Mucosa of descending colon (tissue), 3 donors: ENCODE data around the gene SLC12A6. TPM values are rescaled to one million over a fixed set of nuclear protein-coding genes. Genes with fewer than 3 reads are reported as not detected.

ENCODE experiments used
- ATAC-seq: fragments of 200-7000 bp; cut with Tn5 transposase; one replicate; pipeline ENCODE4 v1.9.1; 2020; ENCODE audit warnings: mild to moderate bottlenecking, moderate library complexity
- DNase-seq, 3 donors: peaks; one replicate each; pipeline ENCODE4 v3.0.0-alpha.2; 2020
- H3K36me3 ChIP-seq: fragments of 200-600 bp; one replicate; pipeline ENCODE4 v1.8.0; 2021; ENCODE audit warnings: low read depth, mild to moderate bottlenecking
- H3K4me1 ChIP-seq: fragments of 200-600 bp; one replicate; pipeline ENCODE4 v1.8.0; 2021; ENCODE audit warnings: low read depth, mild to moderate bottlenecking
- H3K4me3 ChIP-seq: fragments of 200-600 bp; one replicate; pipeline ENCODE4 v1.8.0; 2021; ENCODE audit warnings: mild to moderate bottlenecking
- H3K9me3 ChIP-seq: fragments of 200-600 bp; one replicate; pipeline ENCODE4 v1.8.0; 2021; ENCODE audit warnings: mild to moderate bottlenecking
- intact Hi-C, 2 donors: fragments of 100-400 bp; cut with DNase I in 1 of 2; cut with micrococcal nuclease in 1 of 2; formaldehyde crosslinking; loops; one replicate each; pipeline versions ENCODE4 v1.11.0 to v1.11.1; 2022; cut with DNase I, micrococcal nuclease
- total RNA-seq, 3 donors: library from RNA; stranded (reverse); fragmentation: NEBNext Ultra II Directional in 2 of 3; extraction: Animal tissue kit (Norgen Biotek cat#: 25700) in 2 of 3; gene quantifications; one replicate each; pipeline versions ENCODE4 v1.2.1 to v1.2.4, GENCODE V29; 2021 to 2023
- TF ChIP-seq, protein P1 (sequence below): fragments of 200-600 bp; IDR thresholded peaks from one replicate; pipeline ENCODE4 v1.8.0; 2022; ENCODE audit warnings: antibody characterized with exemption, mild to moderate bottlenecking
- donor health status: DM: no; HTN: no; CAD: no; lungs with moderate emphysema.
- donor health status: DM: no; HTN: no; CAD: no.
- donor health status: DM: no; HTN: yes; CAD: no.

SLC12A6 gene
- total RNA-seq, 3 donors from 2014 or later: 17.7 to 26.2 (median 23.2) TPM

DNA sequence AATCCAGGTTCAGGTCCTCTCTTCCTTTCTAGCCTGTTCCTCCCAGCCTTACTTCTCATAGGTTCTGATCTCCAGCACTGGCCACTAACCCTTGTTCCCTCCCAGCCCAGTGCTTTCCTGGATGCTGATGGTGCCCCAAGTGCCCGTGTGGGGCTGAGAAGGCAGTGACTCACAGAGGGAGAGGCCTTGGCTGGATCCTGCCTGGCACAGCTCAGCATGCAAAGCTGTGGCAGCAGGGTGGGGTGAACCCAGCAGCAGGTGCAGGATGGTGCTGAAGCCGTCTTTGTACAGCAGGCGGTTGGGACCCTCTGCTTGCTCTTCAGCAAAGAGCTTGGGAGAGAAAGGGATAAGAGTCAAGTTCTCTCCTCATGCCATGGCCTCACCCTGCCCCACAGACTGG lies 21.8 kb upstream of the SLC12A6 start:
- Histone ChIP-seq H3K4me3 (no peak overlapping the region), H3K4me1 (peaks cover 26% of the 10 kb centered on the region), H3K9me3 (no peaks in the 10 kb centered on the region), H3K36me3 (no peaks in the 10 kb centered on the region)
- ATAC-seq: peak; percentile 69
- intact Hi-C loops: no loop called here
- TF ChIP-seq, protein P1, sequence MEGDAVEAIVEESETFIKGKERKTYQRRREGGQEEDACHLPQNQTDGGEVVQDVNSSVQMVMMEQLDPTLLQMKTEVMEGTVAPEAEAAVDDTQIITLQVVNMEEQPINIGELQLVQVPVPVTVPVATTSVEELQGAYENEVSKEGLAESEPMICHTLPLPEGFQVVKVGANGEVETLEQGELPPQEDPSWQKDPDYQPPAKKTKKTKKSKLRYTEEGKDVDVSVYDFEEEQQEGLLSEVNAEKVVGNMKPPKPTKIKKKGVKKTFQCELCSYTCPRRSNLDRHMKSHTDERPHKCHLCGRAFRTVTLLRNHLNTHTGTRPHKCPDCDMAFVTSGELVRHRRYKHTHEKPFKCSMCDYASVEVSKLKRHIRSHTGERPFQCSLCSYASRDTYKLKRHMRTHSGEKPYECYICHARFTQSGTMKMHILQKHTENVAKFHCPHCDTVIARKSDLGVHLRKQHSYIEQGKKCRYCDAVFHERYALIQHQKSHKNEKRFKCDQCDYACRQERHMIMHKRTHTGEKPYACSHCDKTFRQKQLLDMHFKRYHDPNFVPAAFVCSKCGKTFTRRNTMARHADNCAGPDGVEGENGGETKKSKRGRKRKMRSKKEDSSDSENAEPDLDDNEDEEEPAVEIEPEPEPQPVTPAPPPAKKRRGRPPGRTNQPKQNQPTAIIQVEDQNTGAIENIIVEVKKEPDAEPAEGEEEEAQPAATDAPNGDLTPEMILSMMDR: no peak
- DNase-seq: peak in 2 of 3 donors; percentile 32 to 58

DNA sequence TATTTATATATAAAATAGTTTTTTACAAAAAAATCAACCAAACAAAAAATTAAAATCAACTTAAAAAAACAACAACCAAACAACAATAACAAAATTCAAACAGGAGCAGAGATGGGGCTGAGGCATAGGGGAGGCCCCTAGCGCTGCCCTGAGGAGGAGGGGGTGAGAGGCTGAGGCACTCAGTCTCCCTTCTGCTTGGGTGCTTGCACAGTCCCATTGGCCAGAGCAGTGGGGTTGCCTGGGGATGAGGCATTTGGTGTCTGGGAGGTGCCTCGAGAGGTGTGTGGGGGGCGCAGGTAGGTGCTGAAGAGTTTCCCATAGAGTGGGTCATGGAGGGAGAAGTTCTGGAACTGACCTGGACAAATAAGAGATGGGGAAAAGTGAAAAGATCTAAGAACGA lies 21.4 kb upstream of the SLC12A6 start:
- ATAC-seq (no peak), DNase-seq (no peak)
- intact Hi-C loops: no loop called here

DNA sequence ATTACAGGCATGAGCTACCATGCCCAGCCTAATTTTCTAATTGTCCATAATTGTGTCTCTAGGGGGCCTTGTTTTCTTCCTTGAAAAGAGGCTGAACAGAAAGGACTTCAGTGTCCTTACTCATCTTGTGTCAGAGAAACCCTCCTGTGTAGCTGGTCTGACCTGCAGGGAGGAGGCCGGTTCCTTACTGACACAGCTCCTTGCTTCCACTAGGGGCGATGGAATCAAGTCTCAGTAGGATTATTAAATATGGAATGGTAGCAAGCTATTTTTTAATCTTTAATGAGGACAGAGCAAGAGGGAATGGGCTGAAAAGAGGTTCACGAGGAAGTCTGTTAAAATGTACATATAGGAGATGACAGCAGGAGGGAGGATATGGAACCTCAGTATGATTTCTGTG lies 20.8 kb upstream of the SLC12A6 start:
- H3K4me1 ChIP-seq: peaks cover 22% of the 10 kb centered on the region
- ATAC-seq: no peak
- no peaks in the 10 kb centered on the region for H3K9me3 ChIP-seq
- no peak overlapping the region for H3K4me3 ChIP-seq
- intact Hi-C loops: no loop called here
- TF ChIP-seq, protein P1: no peak
- DNase-seq: no peak
- H3K36me3 ChIP-seq: no peaks in the 10 kb centered on the region

More for the DNA sequence above, 21.4 kb upstream of the SLC12A6 start:
- Histone ChIP-seq H3K4me1 (peaks cover 25% of the 10 kb centered on the region), H3K36me3 (no peaks in the 10 kb centered on the region), H3K4me3 (no peak overlapping the region), H3K9me3 (no peaks in the 10 kb centered on the region)
- TF ChIP-seq, protein P1: no peak

DNA sequence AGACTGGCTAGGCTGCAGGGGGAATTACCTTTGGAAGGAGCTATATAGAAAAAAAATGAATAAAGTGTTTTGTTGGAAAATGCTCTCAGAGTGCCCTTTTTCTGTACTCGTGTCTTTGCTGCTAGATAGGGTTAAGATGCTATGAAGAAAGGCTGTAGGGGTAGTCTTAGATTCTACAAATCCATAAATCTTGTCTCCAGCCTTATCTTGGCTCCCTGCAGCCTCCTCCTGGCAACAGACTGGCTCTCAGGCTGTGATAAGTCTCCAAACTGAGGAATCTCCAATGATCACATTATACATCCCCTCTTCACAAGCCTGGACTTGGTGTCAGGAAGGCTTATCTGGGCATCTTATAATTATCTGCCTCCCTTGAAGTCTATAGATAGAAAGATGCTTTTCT lies 20.1 kb upstream of the SLC12A6 start:
- intact Hi-C loops: no loop called here
- no peak for DNase-seq
- H3K9me3 ChIP-seq: no peaks in the 10 kb centered on the region
- H3K4me1 ChIP-seq: peaks cover 15% of the 10 kb centered on the region
- TF ChIP-seq, protein P1: no peak
- no peaks in the 10 kb centered on the region for H3K36me3 ChIP-seq
- H3K4me3 ChIP-seq: no peak overlapping the region
- no peak for ATAC-seq

DNA sequence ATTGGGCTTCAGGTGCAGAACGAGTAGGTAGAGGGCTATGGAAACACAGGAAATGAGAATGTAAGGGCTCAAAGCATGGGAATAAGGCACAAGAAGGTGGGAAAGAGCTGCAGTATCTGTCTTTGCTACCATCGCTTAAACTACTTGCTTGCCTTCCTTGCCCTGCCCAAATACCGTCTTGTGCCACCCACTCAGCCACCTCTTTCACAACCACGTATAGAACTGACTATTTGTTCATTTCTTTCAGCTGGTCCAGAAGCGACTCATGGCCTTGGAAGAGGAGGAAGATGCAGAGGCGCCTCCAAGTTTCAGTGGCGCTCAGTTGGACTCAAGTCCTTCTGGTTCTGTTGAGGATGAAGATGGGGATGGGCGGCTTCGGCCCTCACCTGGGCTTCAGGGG lies 17.7 kb upstream of the SLC12A6 start:
- no peak for ATAC-seq
- no peak for DNase-seq
- Histone ChIP-seq H3K36me3 (no peaks in the 10 kb centered on the region), H3K4me1 (peaks cover 6% of the 10 kb centered on the region), H3K4me3 (no peak overlapping the region), H3K9me3 (no peaks in the 10 kb centered on the region)
- intact Hi-C loops: no loop called here
- TF ChIP-seq, protein P1: no peak

DNA sequence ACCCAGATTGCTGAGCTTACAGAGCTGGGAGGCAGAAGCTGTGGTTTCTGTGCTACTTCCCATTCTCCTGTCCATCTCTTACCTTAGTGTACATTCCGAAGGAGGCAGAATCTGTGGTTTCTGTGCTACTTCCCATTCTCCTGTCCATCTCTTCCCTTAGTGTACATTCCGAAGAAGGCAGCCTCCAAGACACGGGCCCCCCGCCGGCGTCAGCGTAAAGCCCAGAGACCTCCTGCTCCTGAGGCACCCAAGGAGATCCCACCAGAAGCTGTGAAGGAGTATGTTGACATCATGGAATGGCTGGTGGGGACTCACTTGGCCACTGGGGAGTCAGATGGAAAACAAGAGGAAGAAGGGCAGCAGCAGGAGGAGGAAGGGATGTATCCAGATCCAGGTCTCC lies 16.7 kb upstream of the SLC12A6 start:
- no peaks in the 10 kb centered on the region for H3K4me1 ChIP-seq
- TF ChIP-seq, protein P1: no peak
- no peaks in the 10 kb centered on the region for H3K9me3 ChIP-seq
- no peak overlapping the region for H3K4me3 ChIP-seq
- no peaks in the 10 kb centered on the region for H3K36me3 ChIP-seq
- intact Hi-C loops: no loop called here
- no peak for ATAC-seq
- DNase-seq: no peak
